ENCODE results near the gene SENP3. TPM values are rescaled to one million over a fixed set of nuclear protein-coding genes. Genes with fewer than 3 reads are reported as not detected.

The SENP3 gene
- total and polyA plus RNA-seq, 9 donors: 31.2 to 104 (median 42.7) TPM

GRCh38 chr17:7576432-7576937, 14.8 kb downstream of the SENP3 start:
- WGBS, 3 donors: 70 to 79% (median 71%) methylated on average over 14 of the region's 14 CpGs
- Histone ChIP-seq H3K27ac (no peak overlapping the region), H3K4me3 (no peak overlapping the region), H3K27me3 (no peaks in the 10 kb centered on the region), H3K36me3 (no peaks in the 10 kb centered on the region), H3K4me1 (ENCODE audit: insufficient read depth) (peaks cover 3% of the 10 kb centered on the region), H3K9me3 (no peaks in the 10 kb centered on the region)
- intact Hi-C loops (cut with DNase I): no loop called here
- TF ChIP-seq CTCF (IDR thresholded peaks at IDR 0.05) (no peak), POLR2A (IDR thresholded peaks at IDR 0.05) (no peak), EP300 (IDR thresholded peaks at IDR 0.05) (no peak)
- no peak for DNase-seq

GRCh38 chr17:7577327-7578199, 15.8 kb downstream of the SENP3 start:
- H3K27ac ChIP-seq: no peak overlapping the region
- 64 to 70% (median 64%) methylated on average over 17 of the region's 17 CpGs for WGBS, 3 donors

GRCh38 chr17:7579001-7579833, 17.5 kb downstream of the SENP3 start, which contains the start of gene CD68:
TSS of gene CD68 (plus strand) at chr17:7579638. CDS start at chr17:7579678, 40 bp downstream.
- 20 to 21% (median 21%) methylated on average over 7 of the region's 7 CpGs for WGBS, 3 donors
- intact Hi-C loops (cut with DNase I): no loop called here
- no peak within 1 kb of the TSS for H3K4me3 ChIP-seq
- peak within 1 kb of the TSS; percentile 34 to 58 for H3K27ac ChIP-seq
- peak in 2 of 5 donors; percentile 35 to 71 for DNase-seq
- TF ChIP-seq EP300 (IDR thresholded peaks at IDR 0.05) (no peak), CTCF (IDR thresholded peaks at IDR 0.05) (no peak), POLR2A (IDR thresholded peaks at IDR 0.05) (no peak)
- H3K4me1 ChIP-seq (ENCODE audit: insufficient read depth): peaks cover 16% of the 10 kb centered on the region
- H3K9me3 ChIP-seq: no peaks in the 10 kb centered on the region
- no peaks in the 10 kb centered on the region for H3K27me3 ChIP-seq
- no peaks in the 10 kb centered on the region for H3K36me3 ChIP-seq

More at GRCh38 chr17:7577327-7578199, 15.8 kb downstream of the SENP3 start:
- H3K4me1 ChIP-seq (ENCODE audit: insufficient read depth): peaks cover 9% of the 10 kb centered on the region
- H3K36me3 ChIP-seq: no peaks in the 10 kb centered on the region
- DNase-seq: no peak
- no peak overlapping the region for H3K4me3 ChIP-seq
- intact Hi-C loops (cut with DNase I): no loop called here
- H3K9me3 ChIP-seq: no peaks in the 10 kb centered on the region
- TF ChIP-seq CTCF (IDR thresholded peaks at IDR 0.05): no peak
- TF ChIP-seq EP300 (IDR thresholded peaks at IDR 0.05): no peak
- no peak for TF ChIP-seq POLR2A (IDR thresholded peaks at IDR 0.05)
- no peaks in the 10 kb centered on the region for H3K27me3 ChIP-seq

- Histone ChIP-seq H3K27ac (peak overlapping the region; percentile 33 to 58), H3K36me3 (no peaks in the 10 kb centered on the region), H3K4me3 (no peak overlapping the region), H3K4me1 (ENCODE audit: insufficient read depth) (peaks cover 18% of the 10 kb centered on the region), H3K27me3 (no peaks in the 10 kb centered on the region), H3K9me3 (no peaks in the 10 kb centered on the region)
- WGBS, 3 donors: 64 to 67% (median 65%) methylated on average over 12 of the region's 12 CpGs
- DNase-seq: peak in 2 of 5 donors; percentile 21 to 29
- TF ChIP-seq POLR2A (IDR thresholded peaks at IDR 0.05) (no peak), CTCF (IDR thresholded peaks at IDR 0.05) (no peak), EP300 (IDR thresholded peaks at IDR 0.05) (no peak)
- intact Hi-C loops (cut with DNase I): no loop called here
Measured at GRCh38 chr17:7579834-7580603, 18.3 kb downstream of the SENP3 start.
